ENCODE measurements around the gene C19orf38. TPM values are rescaled to one million over a fixed set of nuclear protein-coding genes. Genes with fewer than 3 reads are reported as not detected.

C19orf38 gene
- total and polyA plus RNA-seq, 2 experiments from 2014 or later = 0.20 to 0.22 TPM

DNA sequence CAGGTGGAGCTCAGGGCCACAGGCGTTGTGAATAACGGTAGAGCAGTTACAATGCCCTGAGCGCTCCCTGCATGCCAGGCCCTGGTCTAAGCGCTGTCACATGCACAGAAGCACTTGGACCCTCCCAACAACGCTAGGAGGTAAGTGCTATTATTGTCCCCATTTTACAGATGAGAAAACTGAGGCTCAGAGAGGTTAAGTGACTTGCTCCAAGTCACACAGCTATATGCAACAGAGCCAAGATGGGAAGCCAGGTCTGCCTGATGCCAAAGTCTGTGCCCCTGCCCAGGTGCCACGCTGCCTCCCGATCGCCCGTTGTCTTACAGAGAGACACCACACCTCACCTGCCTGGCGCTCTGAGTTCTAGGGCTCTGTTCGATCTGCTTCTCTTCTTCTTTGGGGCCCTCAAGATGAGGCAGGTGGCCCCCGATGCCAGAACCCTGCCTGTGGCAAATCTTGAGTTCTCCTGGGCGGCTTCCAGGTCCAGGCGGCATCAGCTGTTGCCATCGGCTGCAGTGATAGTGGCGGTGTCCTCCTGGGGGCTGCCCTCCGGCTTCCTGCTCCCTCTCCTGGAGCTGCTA is 60.3 kb downstream of the C19orf38 start:
- no peak overlapping the region for H3K4me3 ChIP-seq
- H3K9me2 ChIP-seq (ENCODE audit: insufficient read depth) = no peaks in the 10 kb centered on the region
- no peaks in the 10 kb centered on the region for H3F3A ChIP-seq (ENCODE audit: insufficient read depth)
- in situ Hi-C loops (cut with MboI) = no loop called here
- no peak overlapping the region for H3K9ac ChIP-seq
- H4K20me1 ChIP-seq (ENCODE audit: insufficient read depth) = no peaks in the 10 kb centered on the region
- DNase-seq = no peak
- no peak overlapping the region for H3K4me2 ChIP-seq (ENCODE audit: unreplicated experiment)
- H3K9me3 ChIP-seq (ENCODE audit: low read depth) = no peaks in the 10 kb centered on the region
- peaks cover 6% of the 10 kb centered on the region; the same call in 1 of the 2 replicates for H3K36me3 ChIP-seq (ENCODE audit: low read depth)
- 94% methylated on average over 17 of the region's 17 CpGs for WGBS, 2 experiments (ENCODE audit: low coverage in 1 of 2, low lambda C conversion rate in 2 of 2, missing lambda C conversion rate in 2 of 2)
- H2AFZ ChIP-seq = no peak overlapping the region
- TF ChIP-seq EZH2 (IDR thresholded peaks at IDR 0.05; ENCODE audit: insufficient read depth, poor library complexity, severe bottlenecking) (no peak), EZH2phosphoT487 (IDR thresholded peaks at IDR 0.05; ENCODE audit: insufficient read depth, low read depth) (no peak)
- H3K27ac ChIP-seq = no peak overlapping the region
- H3K79me2 ChIP-seq (ENCODE audit: insufficient read depth) = peaks cover 31% of the 10 kb centered on the region
- no peaks in the 10 kb centered on the region for H3K27me3 ChIP-seq (replicated peaks; ENCODE audit: insufficient read depth)
- no peaks in the 10 kb centered on the region for H3K4me1 ChIP-seq (ENCODE audit: insufficient read depth)

DNA sequence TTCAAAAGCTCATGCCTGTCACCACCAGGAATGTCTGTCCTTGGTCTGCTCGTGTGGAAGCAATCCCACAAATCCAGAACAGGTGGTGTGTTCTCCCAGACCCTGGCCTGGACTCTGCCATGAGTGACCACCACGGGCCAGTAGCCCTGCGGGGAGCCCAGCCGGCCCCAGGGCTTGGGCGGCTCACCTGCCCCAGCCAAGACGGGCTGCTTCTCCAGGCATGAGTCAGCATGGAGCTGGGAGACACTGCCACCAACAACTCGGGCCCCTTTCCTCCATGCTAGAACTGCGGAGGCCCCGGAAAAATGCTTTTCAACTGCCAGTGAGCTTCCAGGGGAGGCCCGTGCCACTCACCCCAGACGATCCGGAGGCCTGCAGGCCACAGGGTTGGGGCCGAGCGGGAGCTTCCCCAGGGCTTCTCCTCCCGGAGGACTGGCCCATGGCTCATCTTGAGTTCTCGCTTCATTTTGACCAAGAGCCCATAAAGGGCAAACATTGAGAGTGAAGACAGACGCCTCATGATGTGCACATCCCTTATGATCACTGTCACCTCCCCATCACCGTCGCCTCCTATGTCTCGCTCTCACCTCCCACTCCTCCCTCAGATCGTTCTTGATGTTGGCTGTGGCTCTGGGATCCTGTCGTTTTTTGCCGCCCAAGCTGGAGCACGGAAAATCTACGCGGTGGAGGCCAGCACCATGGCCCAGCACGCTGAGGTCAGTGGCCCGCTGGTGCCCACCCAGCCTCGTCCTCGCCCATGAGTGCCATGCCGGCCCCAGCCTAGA is 63.6 kb downstream of the C19orf38 start:
- TF ChIP-seq EZH2phosphoT487 (IDR thresholded peaks at IDR 0.05; ENCODE audit: insufficient read depth, low read depth) (no peak), EZH2 (IDR thresholded peaks at IDR 0.05; ENCODE audit: insufficient read depth, poor library complexity, severe bottlenecking) (no peak)
- Histone ChIP-seq H4K20me1 (ENCODE audit: insufficient read depth) (no peaks in the 10 kb centered on the region), H2AFZ (no peak overlapping the region), H3K4me1 (ENCODE audit: insufficient read depth) (peaks cover 14% of the 10 kb centered on the region), H3K4me3 (no peak overlapping the region), H3K27me3 (replicated peaks; ENCODE audit: insufficient read depth) (no peaks in the 10 kb centered on the region), H3K9ac (no peak overlapping the region), H3K36me3 (ENCODE audit: low read depth) (peaks cover 6% of the 10 kb centered on the region; the same call in 1 of the 2 replicates), H3K27ac (no peak overlapping the region), H3K9me3 (ENCODE audit: low read depth) (no peaks in the 10 kb centered on the region), H3K9me2 (ENCODE audit: insufficient read depth) (no peaks in the 10 kb centered on the region), H3F3A (ENCODE audit: insufficient read depth) (no peaks in the 10 kb centered on the region), H3K79me2 (ENCODE audit: insufficient read depth) (peaks cover 9% of the 10 kb centered on the region), H3K4me2 (ENCODE audit: unreplicated experiment) (no peak overlapping the region)
- in situ Hi-C loops (cut with MboI) = no loop called here
- WGBS, 2 experiments (ENCODE audit: low coverage in 1 of 2, low lambda C conversion rate in 2 of 2, missing lambda C conversion rate in 2 of 2) = 87 to 88% methylated on average over 30 to 31 of the region's 31 CpGs
- DNase-seq = no peak

DNA sequence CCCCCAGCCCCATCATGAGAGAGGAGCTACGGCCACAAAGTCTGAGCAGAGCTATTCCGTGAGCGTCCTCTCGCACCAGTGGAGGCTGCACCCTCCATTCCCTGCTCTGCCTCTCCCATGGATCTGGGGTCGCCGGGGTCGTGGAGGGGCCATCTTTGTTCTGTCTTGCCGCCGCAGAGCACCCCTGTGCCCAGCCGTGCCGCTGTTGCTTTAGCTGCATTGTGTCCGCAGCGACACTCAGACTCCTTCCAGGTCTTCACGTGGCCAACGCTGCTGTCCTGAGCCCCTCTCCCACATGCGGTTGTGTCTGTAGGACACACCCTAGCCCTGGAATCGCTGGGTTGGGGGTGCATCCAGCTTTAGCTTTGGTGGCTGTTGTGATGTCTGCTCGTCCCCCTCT is 64.4 kb downstream of the C19orf38 start:
- Histone ChIP-seq H3K4me2 (ENCODE audit: unreplicated experiment) (no peak overlapping the region), H3K4me1 (ENCODE audit: insufficient read depth) (peaks cover 14% of the 10 kb centered on the region), H3K27ac (no peak overlapping the region), H3K27me3 (replicated peaks; ENCODE audit: insufficient read depth) (no peaks in the 10 kb centered on the region), H3K9ac (no peak overlapping the region), H3F3A (ENCODE audit: insufficient read depth) (no peaks in the 10 kb centered on the region), H3K9me2 (ENCODE audit: insufficient read depth) (no peaks in the 10 kb centered on the region), H3K36me3 (ENCODE audit: low read depth) (peaks cover 6% of the 10 kb centered on the region; the same call in 1 of the 2 replicates), H3K4me3 (no peak overlapping the region), H3K9me3 (ENCODE audit: low read depth) (no peaks in the 10 kb centered on the region), H3K79me2 (ENCODE audit: insufficient read depth) (peaks cover under 1% of the 10 kb centered on the region; the same call in 1 of the 2 replicates), H2AFZ (no peak overlapping the region), H4K20me1 (ENCODE audit: insufficient read depth) (no peaks in the 10 kb centered on the region)
- DNase-seq = no peak
- in situ Hi-C loops (cut with MboI) = no loop called here
- 89 to 91% methylated on average over 18 of the region's 18 CpGs for WGBS, 2 experiments (ENCODE audit: low coverage in 1 of 2, low lambda C conversion rate in 2 of 2, missing lambda C conversion rate in 2 of 2)
- TF ChIP-seq EZH2phosphoT487 (IDR thresholded peaks at IDR 0.05; ENCODE audit: insufficient read depth, low read depth) (no peak), EZH2 (IDR thresholded peaks at IDR 0.05; ENCODE audit: insufficient read depth, poor library complexity, severe bottlenecking) (no peak)

DNA sequence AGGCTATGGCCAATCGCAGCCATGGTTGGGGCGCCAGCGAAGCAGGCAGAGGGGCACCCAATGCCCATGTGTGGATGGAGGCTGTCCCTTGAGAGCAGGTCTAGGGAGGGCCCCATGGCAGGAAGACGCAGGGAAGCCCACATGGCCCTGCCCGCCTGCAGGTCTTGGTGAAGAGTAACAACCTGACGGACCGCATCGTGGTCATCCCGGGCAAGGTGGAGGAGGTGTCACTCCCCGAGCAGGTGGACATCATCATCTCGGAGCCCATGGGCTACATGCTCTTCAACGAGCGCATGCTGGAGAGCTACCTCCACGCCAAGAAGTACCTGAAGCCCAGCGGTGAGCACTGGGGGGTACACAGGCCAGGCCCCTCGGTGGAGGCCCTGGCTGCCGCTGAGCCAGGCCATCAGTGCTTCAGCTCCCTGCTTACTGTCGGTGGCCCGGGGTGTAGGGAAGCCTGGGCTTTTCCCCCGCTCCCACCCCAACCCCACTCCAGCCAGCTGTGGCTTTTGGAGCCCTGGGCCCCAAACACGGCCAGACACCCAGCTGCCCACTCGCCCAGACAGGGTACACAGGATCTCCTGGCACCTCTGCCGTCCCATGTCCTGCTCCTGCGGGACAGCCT is 65.6 kb downstream of the C19orf38 start:
- H3K4me2 ChIP-seq (ENCODE audit: unreplicated experiment) = no peak overlapping the region
- H3K4me3 ChIP-seq = no peak overlapping the region
- H4K20me1 ChIP-seq (ENCODE audit: insufficient read depth) = no peaks in the 10 kb centered on the region
- no peaks in the 10 kb centered on the region for H3K79me2 ChIP-seq (ENCODE audit: insufficient read depth)
- TF ChIP-seq EZH2phosphoT487 (IDR thresholded peaks at IDR 0.05; ENCODE audit: insufficient read depth, low read depth) (no peak), EZH2 (IDR thresholded peaks at IDR 0.05; ENCODE audit: insufficient read depth, poor library complexity, severe bottlenecking) (no peak)
- peaks cover 14% of the 10 kb centered on the region for H3K4me1 ChIP-seq (ENCODE audit: insufficient read depth)
- no peaks in the 10 kb centered on the region for H3K9me3 ChIP-seq (ENCODE audit: low read depth)
- in situ Hi-C loops (cut with MboI) = no loop called here
- peaks cover 6% of the 10 kb centered on the region; the same call in 1 of the 2 replicates for H3K36me3 ChIP-seq (ENCODE audit: low read depth)
- DNase-seq = no peak
- no peak overlapping the region for H3K9ac ChIP-seq
- WGBS, 2 experiments (ENCODE audit: low coverage in 1 of 2, low lambda C conversion rate in 2 of 2, missing lambda C conversion rate in 2 of 2) = 95 to 96% methylated on average over 20 to 23 of the region's 24 CpGs
- no peaks in the 10 kb centered on the region for H3K9me2 ChIP-seq (ENCODE audit: insufficient read depth)
- no peaks in the 10 kb centered on the region for H3K27me3 ChIP-seq (replicated peaks; ENCODE audit: insufficient read depth)
- H3F3A ChIP-seq (ENCODE audit: insufficient read depth) = no peaks in the 10 kb centered on the region
- H3K27ac ChIP-seq = no peak overlapping the region
- no peak overlapping the region for H2AFZ ChIP-seq
